ENCODE measurements around the gene UBE2C. TPM values are rescaled to one million over a fixed set of nuclear protein-coding genes. Genes with fewer than 3 reads are reported as not detected.

UBE2C gene
- total and polyA plus RNA-seq, 2 donors (not counting 1 experiment from before 2014, with no cell fraction given), result 0.54 to 2.4 TPM

GRCh38 chr20:45848969-45849582 is 36.6 kb downstream of the UBE2C start:
- H4K20me1 ChIP-seq (ENCODE audit: control insufficient read depth, insufficient read depth, low read length, poor library complexity, severe bottlenecking), result no peaks in the 10 kb centered on the region
- no peak overlapping the region for H2AFZ ChIP-seq (ENCODE audit: insufficient read depth, low read depth, low read length, poor library complexity, severe bottlenecking)
- Mint-ChIP-seq H3K27me3 (no peaks in the 10 kb centered on the region), H3K4me1 (no peaks in the 10 kb centered on the region), H3K4me3 (no peak overlapping the region), H3K9me3 (ENCODE audit: insufficient read depth) (no peaks in the 10 kb centered on the region), H3K27ac (no peak overlapping the region)
- H3K4me2 ChIP-seq (replicated peaks; ENCODE audit: low read depth, low read length, poor library complexity, severe bottlenecking), result no peak overlapping the region
- DNase-seq, result no peak
- H3K4me3 ChIP-seq (ENCODE audit: control extremely low read depth in 1 of 5, extremely low read depth in 1 of 5, insufficient read depth in 1 of 5, low read depth in 2 of 5, low read length in 4 of 5), result no peak overlapping the region
- no peak for TF ChIP-seq EZH2 (IDR thresholded peaks at IDR 0.05; ENCODE audit: borderline replicate concordance, insufficient read depth, low read depth, low read length, poor library complexity, severe bottlenecking)
- no peak for TF ChIP-seq CTCF (IDR thresholded peaks at IDR 0.05)
- POLR2A ChIA-PET, result no interaction called here
- no peak overlapping the region for H3K27ac ChIP-seq (ENCODE audit: low read length in 2 of 2)
- intact Hi-C loops (cut with micrococcal nuclease), result no loop called here
- WGBS (ENCODE audit: insufficient coverage), result 100% methylated on average over 2 of the region's 8 CpGs
- H3K36me3 ChIP-seq (replicated peaks in 1 of 2; ENCODE audit: control extremely low read depth in 1 of 2, control insufficient read depth in 1 of 2, extremely low read depth in 1 of 2, insufficient read depth in 2 of 2, low read length in 1 of 2), result peaks cover 9 to 64% of the 10 kb centered on the region in 2 experiments
- H3K27me3 ChIP-seq (replicated peaks in 1 of 4; ENCODE audit: control extremely low read depth in 1 of 4, control insufficient read depth in 3 of 4, insufficient read depth in 4 of 4, low read length in 3 of 4), result no peaks in the 10 kb centered on the region
- no peak for ATAC-seq (ENCODE audit: low read depth)
- no peaks in the 10 kb centered on the region for H3K4me1 ChIP-seq (ENCODE audit: control insufficient read depth in 2 of 2, insufficient read depth in 2 of 2, low read length in 2 of 2)
- H3K9me3 ChIP-seq (ENCODE audit: control extremely low read depth in 1 of 3, control insufficient read depth in 2 of 3, insufficient read depth in 1 of 3, low read length in 2 of 3), result no peaks in the 10 kb centered on the region
- peaks cover 23% of the 10 kb centered on the region for H3K79me2 ChIP-seq (ENCODE audit: control insufficient read depth, insufficient read depth, low read length)
- CTCF ChIA-PET, result interaction anchor here (0.7 kb wide), 1 partner anchor 27 kb away, joined by 3 read pairs; no protein-coding TSS in a partner anchor
- H3K9ac ChIP-seq (ENCODE audit: low read length), result no peak overlapping the region

- no peak for TF ChIP-seq EZH2 (IDR thresholded peaks at IDR 0.05; ENCODE audit: borderline replicate concordance, insufficient read depth, low read depth, low read length, poor library complexity, severe bottlenecking)
- TF ChIP-seq CTCF (IDR thresholded peaks at IDR 0.05), result no peak
- ATAC-seq (ENCODE audit: low read depth), result no peak
- Histone ChIP-seq H3K4me3 (ENCODE audit: control extremely low read depth in 1 of 5, extremely low read depth in 1 of 5, insufficient read depth in 1 of 5, low read depth in 2 of 5, low read length in 4 of 5) (no peak overlapping the region), H4K20me1 (ENCODE audit: control insufficient read depth, insufficient read depth, low read length, poor library complexity, severe bottlenecking) (no peaks in the 10 kb centered on the region), H3K27ac (ENCODE audit: low read length in 2 of 2) (no peak overlapping the region), H3K36me3 (replicated peaks in 1 of 2; ENCODE audit: control extremely low read depth in 1 of 2, control insufficient read depth in 1 of 2, extremely low read depth in 1 of 2, insufficient read depth in 2 of 2, low read length in 1 of 2) (peaks cover 6 to 65% of the 10 kb centered on the region in 2 experiments), H2AFZ (ENCODE audit: insufficient read depth, low read depth, low read length, poor library complexity, severe bottlenecking) (no peak overlapping the region), H3K79me2 (ENCODE audit: control insufficient read depth, insufficient read depth, low read length) (peaks cover 34% of the 10 kb centered on the region), H3K9me3 (ENCODE audit: control extremely low read depth in 1 of 3, control insufficient read depth in 2 of 3, insufficient read depth in 1 of 3, low read length in 2 of 3) (no peaks in the 10 kb centered on the region), H3K9ac (ENCODE audit: low read length) (no peak overlapping the region), H3K27me3 (replicated peaks in 1 of 4; ENCODE audit: control extremely low read depth in 1 of 4, control insufficient read depth in 3 of 4, insufficient read depth in 4 of 4, low read length in 3 of 4) (no peaks in the 10 kb centered on the region), H3K4me2 (replicated peaks; ENCODE audit: low read depth, low read length, poor library complexity, severe bottlenecking) (no peak overlapping the region), H3K4me1 (ENCODE audit: control insufficient read depth in 2 of 2, insufficient read depth in 2 of 2, low read length in 2 of 2) (peaks cover 0 to 6% of the 10 kb centered on the region in 2 donors)
- H3K27me3 Mint-ChIP-seq, result no peaks in the 10 kb centered on the region
- POLR2A ChIA-PET, result no interaction called here
- DNase-seq, result no peak
- CTCF ChIA-PET, result interaction anchor here (1.7 kb wide), 1 partner anchor 8 kb away, joined by 4 read pairs; no protein-coding TSS in a partner anchor
- 100% methylated on average over 2 of the region's 2 CpGs for WGBS (ENCODE audit: insufficient coverage)
- H3K9me3 Mint-ChIP-seq (ENCODE audit: insufficient read depth), result no peaks in the 10 kb centered on the region
- intact Hi-C loops (cut with micrococcal nuclease), result no loop called here
- no peak overlapping the region for H3K27ac Mint-ChIP-seq
- peaks cover 7% of the 10 kb centered on the region for H3K4me1 Mint-ChIP-seq
- no peak overlapping the region for H3K4me3 Mint-ChIP-seq
Observed at GRCh38 chr20:45850238-45850637, 37.8 kb downstream of the UBE2C start.
